HEK293T (cell line): ENCODE measurements around the gene NEURL1.

Experiments used
- CTCF ChIA-PET: fragments of 350-600 bp; formaldehyde crosslinking; extraction: SDS; loops from one replicate; lab custom pipeline; 2021; ENCODE audit warnings: antibody characterized with exemption, inconsistent platforms; lab: Yijun Ruan, JAX
- POLR2A ChIA-PET: fragments of 350-600 bp; formaldehyde crosslinking; extraction: SDS; loops from one replicate; lab custom pipeline; 2020; ENCODE audit warnings: antibody characterized with exemption, inconsistent platforms; lab: Yijun Ruan, JAX
- DNase-seq: peaks from one replicate; pipeline ENCODE4 v3.0.0; 2012; ENCODE audit warnings: mixed read lengths; ENCODE audit errors: extremely low spot score
- ARNT ChIP-seq: fragments of 450-650 bp; IDR thresholded peaks from 2 replicates; pipeline ENCODE4 v1.6.1; 2017; ENCODE audit warnings: mild to moderate bottlenecking
- BHLHE40 ChIP-seq: fragments of 450-650 bp; IDR thresholded peaks from 2 replicates; pipeline ENCODE4 v1.6.1; 2016; ENCODE audit warnings: mild to moderate bottlenecking, moderate library complexity, borderline replicate concordance
- CTBP1 ChIP-seq: fragments of 450-650 bp; IDR thresholded peaks from 2 replicates; pipeline ENCODE4 v1.6.1; 2016; ENCODE audit warnings: borderline replicate concordance
- ELF4 ChIP-seq: fragments of 450-650 bp; IDR thresholded peaks from 2 replicates; pipeline ENCODE4 v1.6.1; 2017; ENCODE audit warnings: antibody characterized with exemption
- FOXA1 ChIP-seq: fragments of 450-650 bp; IDR thresholded peaks from 2 replicates; pipeline ENCODE4 v1.6.1; 2016; ENCODE audit warnings: mild to moderate bottlenecking
- FOXK2 ChIP-seq: fragments of 450-650 bp; IDR thresholded peaks from 2 replicates; pipeline ENCODE4 v1.6.1; 2016; ENCODE audit warnings: mild to moderate bottlenecking
- FOXM1 ChIP-seq: fragments of 450-650 bp; IDR thresholded peaks from 2 replicates; pipeline ENCODE4 v1.6.1; 2017; ENCODE audit warnings: mild to moderate bottlenecking, borderline replicate concordance
- HDGF ChIP-seq: fragments of 450-650 bp; IDR thresholded peaks from 2 replicates; pipeline ENCODE4 v1.6.1; 2017; ENCODE audit warnings: antibody characterized with exemption, borderline replicate concordance
- L3MBTL2 ChIP-seq: fragments of 450-650 bp; conservative IDR thresholded peaks from 2 replicates; pipeline ENCODE4 v1.6.1; 2016; ENCODE audit warnings: mild to moderate bottlenecking
- LEF1 ChIP-seq: fragments of 450-650 bp; IDR thresholded peaks from 2 replicates; pipeline ENCODE4 v1.6.1; 2017; ENCODE audit warnings: mild to moderate bottlenecking, borderline replicate concordance
- NFRKB ChIP-seq: fragments of 450-650 bp; IDR thresholded peaks from 2 replicates; pipeline ENCODE4 v1.6.1; 2016; ENCODE audit warnings: mild to moderate bottlenecking, moderate library complexity
- PKNOX1 ChIP-seq: fragments of 450-650 bp; IDR thresholded peaks from 2 replicates; pipeline ENCODE4 v1.6.1; 2016
- SP1 ChIP-seq: fragments of 450-650 bp; IDR thresholded peaks from 2 replicates; pipeline ENCODE4 v1.6.1; 2017
- SUZ12 ChIP-seq: fragments of 450-650 bp; IDR thresholded peaks from 2 replicates; pipeline ENCODE4 v1.6.1; 2016; ENCODE audit warnings: mild to moderate bottlenecking
- TARDBP ChIP-seq: fragments of 450-650 bp; IDR thresholded peaks from 2 replicates; pipeline ENCODE4 v1.6.1; 2016
- ZNF384 ChIP-seq: fragments of 450-650 bp; IDR thresholded peaks from 2 replicates; pipeline ENCODE4 v1.6.1; 2016

NEURL1 gene

DNA sequence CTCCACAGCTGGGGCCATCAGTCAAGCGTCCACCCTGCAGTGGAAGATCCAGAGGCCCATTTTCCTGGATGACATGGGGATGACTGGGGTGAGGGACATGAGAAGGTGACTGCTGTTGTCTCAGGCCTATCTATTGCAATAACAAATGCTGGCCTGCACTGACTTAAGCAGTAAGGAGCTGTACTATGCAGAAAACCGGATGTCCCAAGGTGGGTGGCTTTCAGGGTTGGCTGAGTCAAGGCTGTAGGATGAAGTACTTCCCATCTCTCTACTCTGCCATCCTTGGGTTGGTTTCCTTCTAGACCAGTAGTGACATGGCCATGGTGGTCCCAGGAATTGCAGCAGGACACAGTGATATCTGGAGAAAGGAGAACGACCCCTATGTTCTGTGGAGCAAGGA, 48.1 kb downstream of the NEURL1 start:
- ChIA-PET CTCF (interaction anchor here (1.6 to 1.7 kb wide), 2 partner anchors 13 to 48 kb away, joined by 3 to 8 read pairs; partner anchors contain the start of gene NEURL1), POLR2A (no interaction called here)
- TF ChIP-seq FOXA1: no peak
- TF ChIP-seq ARNT: no peak
- no peak for TF ChIP-seq L3MBTL2
- no peak for TF ChIP-seq SUZ12
- no peak for TF ChIP-seq CTBP1
- TF ChIP-seq HDGF: no peak
- TF ChIP-seq SP1: no peak
- TF ChIP-seq ELF4: no peak
- no peak for TF ChIP-seq FOXM1
- no peak for TF ChIP-seq BHLHE40
- TF ChIP-seq TARDBP: no peak
- TF ChIP-seq LEF1: no peak
- no peak for TF ChIP-seq ZNF384
- DNase-seq: peak; percentile 5

- ChIA-PET POLR2A (no interaction called here), CTCF (interaction anchor here (0.7 to 1.7 kb wide), 9 partner anchors 8 to 57 kb away, joined by 3 to 8 read pairs (median 3); partner anchors contain the start of gene NEURL1)
- no peak for TF ChIP-seq CTBP1
- TF ChIP-seq TARDBP: no peak
- no peak for TF ChIP-seq NFRKB
- no peak for TF ChIP-seq ZNF384
- TF ChIP-seq SUZ12: no peak
- TF ChIP-seq SP1: no peak
- TF ChIP-seq ELF4: no peak
- TF ChIP-seq FOXA1: no peak
- no peak for TF ChIP-seq FOXM1
- TF ChIP-seq L3MBTL2: no peak; the same call in 1 of the 2 replicates
- TF ChIP-seq LEF1: no peak
- TF ChIP-seq BHLHE40: no peak
- TF ChIP-seq HDGF: no peak
- peak; percentile 64 for DNase-seq
Observed at GRCh38 chr10:103542764-103543616, 49.5 kb downstream of the NEURL1 start.

- POLR2A ChIA-PET: no interaction called here
- no peak for TF ChIP-seq BHLHE40
- no peak for TF ChIP-seq ARNT
- CTCF ChIA-PET: interaction anchor here (0.8 to 1.0 kb wide), 3 partner anchors 21 to 58 kb away, joined by 4 to 8 read pairs (median 5); no protein-coding TSS in a partner anchor
- DNase-seq: peak; percentile 8
Observed at GRCh38 chr10:103543617-103544525, 50.4 kb downstream of the NEURL1 start.

DNA sequence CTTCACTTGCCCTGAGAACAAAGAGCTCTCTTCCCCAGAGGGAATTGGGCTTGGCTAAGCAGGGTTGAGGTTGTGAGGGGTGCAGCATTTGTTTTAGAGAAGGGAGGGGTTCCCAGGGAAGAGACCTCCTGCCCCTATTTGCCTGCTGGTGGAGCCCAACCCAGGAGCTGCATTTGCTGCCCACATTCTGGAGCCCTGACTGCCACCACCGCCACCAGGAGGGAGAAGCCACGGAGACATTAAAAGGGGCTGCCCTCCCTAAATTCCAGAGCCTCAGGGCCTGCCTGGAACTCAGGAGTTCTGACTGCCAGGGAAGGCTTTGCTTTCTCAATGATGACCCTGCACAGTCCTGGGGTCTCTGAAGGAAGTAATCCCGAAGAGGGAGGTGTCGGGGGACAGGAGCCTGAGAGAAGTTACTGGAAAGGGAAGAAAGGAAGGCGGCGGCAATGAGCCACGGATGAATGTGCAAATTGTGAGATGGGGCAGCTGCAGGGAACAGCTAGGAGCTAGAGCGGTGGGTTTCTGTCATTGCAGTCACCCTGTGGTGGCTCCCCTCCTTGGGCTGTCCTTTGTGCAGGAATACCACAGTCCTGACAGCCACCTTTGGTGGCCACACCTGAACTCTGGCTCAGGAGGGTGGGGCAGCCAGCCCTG, 51.3 kb downstream of the NEURL1 start:
- DNase-seq: peak; percentile 4
- POLR2A ChIA-PET: no interaction called here
- TF ChIP-seq ELF4 (no peak), FOXK2 (no peak), FOXM1 (no peak), FOXA1 (no peak), ARNT (no peak), L3MBTL2 (no peak), ZNF384 (no peak), SUZ12 (no peak), TARDBP (no peak), BHLHE40 (no peak), PKNOX1 (no peak), LEF1 (no peak), SP1 (no peak), CTBP1 (no peak), NFRKB (no peak), HDGF (no peak)
- CTCF ChIA-PET: interaction anchor here (0.6 to 1.2 kb wide), 2 partner anchors 10 to 84 kb away, joined by 3 to 4 read pairs; no protein-coding TSS in a partner anchor

DNA sequence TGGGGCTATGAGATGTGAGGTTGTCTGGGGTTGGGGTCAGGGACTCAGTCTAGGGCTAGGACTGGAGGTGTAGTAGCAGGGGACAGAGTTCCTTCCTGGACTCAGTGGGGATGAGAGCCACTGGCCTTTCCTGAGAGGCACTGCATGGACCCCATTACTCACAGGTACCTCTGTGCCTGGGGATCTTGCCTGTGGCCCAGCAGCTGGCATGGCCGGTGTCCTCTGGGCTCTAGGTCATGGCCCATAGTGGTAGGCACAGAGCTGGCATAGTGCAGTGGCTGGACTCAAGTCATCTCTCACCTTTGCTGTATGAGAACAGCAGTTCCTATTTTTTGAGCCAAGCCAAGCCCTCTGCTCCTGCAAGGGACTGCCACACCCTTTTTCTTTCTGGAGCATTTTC, 51.9 kb downstream of the NEURL1 start:
- DNase-seq: no peak
- POLR2A ChIA-PET: no interaction called here
- TF ChIP-seq L3MBTL2 (no peak), NFRKB (no peak), CTBP1 (no peak), SUZ12 (no peak), FOXA1 (no peak), SP1 (no peak), FOXK2 (no peak), TARDBP (no peak)
- CTCF ChIA-PET: interaction anchor here (1.2 to 2.3 kb wide), 2 partner anchors 10 to 19 kb away, joined by 4 to 9 read pairs; no protein-coding TSS in a partner anchor

GRCh38 chr10:103545771-103546281, 52.3 kb downstream of the NEURL1 start:
- TF ChIP-seq ELF4 (no peak), NFRKB (no peak), CTBP1 (no peak), HDGF (no peak), ZNF384 (no peak), LEF1 (no peak), TARDBP (no peak), BHLHE40 (no peak), SUZ12 (no peak), L3MBTL2 (no peak), SP1 (no peak), FOXM1 (no peak), FOXA1 (no peak), ARNT (no peak), FOXK2 (no peak), PKNOX1 (no peak)
- POLR2A ChIA-PET: no interaction called here
- DNase-seq: no peak
- CTCF ChIA-PET: interaction anchor here (2.3 kb wide), 1 partner anchor 19 kb away, joined by 9 read pairs; no protein-coding TSS in a partner anchor
